Measurements from ENCODE around the gene LRRC8C.
A peak's percentile ranks its signal among the peaks of the same experiment; 100 is the strongest.

The LRRC8C gene

DNA sequence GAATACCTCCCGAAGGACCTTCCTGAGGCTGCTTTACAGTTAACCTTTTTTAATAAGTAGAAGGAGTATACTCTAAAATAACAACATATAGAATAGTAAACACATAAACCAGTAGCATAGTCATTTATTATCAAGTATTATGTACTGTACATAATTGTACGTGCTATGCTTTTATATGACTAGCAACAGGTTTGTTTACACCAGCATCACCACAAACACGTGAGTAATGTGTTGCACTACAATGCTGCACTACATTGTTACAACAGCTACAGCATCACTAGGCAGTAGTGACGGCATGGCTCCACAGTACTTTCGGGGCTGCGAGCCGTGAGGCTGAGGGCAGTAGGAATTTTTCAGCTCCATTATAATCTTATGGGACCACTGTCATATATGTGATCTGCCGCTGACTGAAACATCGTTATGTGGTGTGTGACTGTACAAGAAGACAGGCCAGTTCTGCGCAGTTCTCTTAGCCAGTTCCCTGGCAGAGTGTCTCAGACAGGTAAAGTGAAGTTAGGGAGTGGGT, 105.1 kb downstream of the LRRC8C start:
- H3K23ac ChIP-seq (ENCODE audit: low read length) = no peak overlapping the region
- no peak overlapping the region for H3K9ac ChIP-seq (ENCODE audit: low read length)
- H4K91ac ChIP-seq (ENCODE audit: low read depth, low read length) = no peak overlapping the region
- peaks cover 4% of the 10 kb centered on the region for H3K79me1 ChIP-seq (ENCODE audit: low read length)
- H3K14ac ChIP-seq (ENCODE audit: low read length) = no peak overlapping the region
- no peak overlapping the region for H3K4me2 ChIP-seq (ENCODE audit: low read length)
- no peaks in the 10 kb centered on the region for H3K9me3 ChIP-seq (ENCODE audit: insufficient read depth, low read depth, low read length)
- H3K27ac ChIP-seq (ENCODE audit: low read depth, low read length) = no peak overlapping the region
- no peak overlapping the region for H4K12ac ChIP-seq (ENCODE audit: low read depth, low read length)
- no peak overlapping the region for H4K8ac ChIP-seq (ENCODE audit: low read depth, low read length)
- H2BK12ac ChIP-seq (ENCODE audit: low read length) = no peak overlapping the region
- H3K4me1 ChIP-seq (ENCODE audit: control insufficient read depth in 1 of 2, insufficient read depth in 2 of 2, low read length in 2 of 2) = peaks cover 5 to 11% of the 10 kb centered on the region in 2 experiments
- H3K18ac ChIP-seq (ENCODE audit: low read length) = no peak overlapping the region
- no peak overlapping the region for H3K4ac ChIP-seq (ENCODE audit: low read depth, low read length)
- peak; percentile 79 to 85 for DNase-seq
- WGBS (ENCODE audit: extremely low coverage, insufficient coverage, insufficient read length) = no CpG with 5 or more reads among the region's 10 CpGs
- H3K27me3 ChIP-seq (ENCODE audit: insufficient read depth, low read length) = no peaks in the 10 kb centered on the region
- H2AFZ ChIP-seq (ENCODE audit: insufficient read depth, low read length, poor library complexity) = no peak overlapping the region
- no peaks in the 10 kb centered on the region for H3K36me3 ChIP-seq (ENCODE audit: control insufficient read depth in 1 of 2, insufficient read depth in 2 of 2, low read length in 2 of 2)
- H2BK5ac ChIP-seq (ENCODE audit: low read depth, low read length, poor library complexity) = no peak overlapping the region
- no peak overlapping the region for H2AK5ac ChIP-seq (ENCODE audit: low read length)
- no peak overlapping the region for H3K4me3 ChIP-seq (ENCODE audit: low read depth, low read length)
- no peak overlapping the region for H2BK120ac ChIP-seq (ENCODE audit: insufficient read depth, low read length, poor library complexity)
- H3K79me2 ChIP-seq (ENCODE audit: control insufficient read depth, insufficient read depth, low read length, poor library complexity) = peaks cover 2% of the 10 kb centered on the region

GRCh38 chr1:89739013-89739843, 106.3 kb downstream of the LRRC8C start:
- Histone ChIP-seq H2BK5ac (ENCODE audit: low read depth, low read length, poor library complexity) (no peak overlapping the region), H3K79me2 (ENCODE audit: control insufficient read depth, insufficient read depth, low read length, poor library complexity) (peaks cover 2% of the 10 kb centered on the region), H4K8ac (ENCODE audit: low read depth, low read length) (no peak overlapping the region), H3K18ac (ENCODE audit: low read length) (no peak overlapping the region), H3K9me3 (ENCODE audit: insufficient read depth, low read depth, low read length) (no peaks in the 10 kb centered on the region), H3K36me3 (ENCODE audit: control insufficient read depth in 1 of 2, insufficient read depth in 2 of 2, low read length in 2 of 2) (no peaks in the 10 kb centered on the region), H2AK5ac (ENCODE audit: low read length) (no peak overlapping the region), H4K12ac (ENCODE audit: low read depth, low read length) (no peak overlapping the region), H3K27me3 (ENCODE audit: insufficient read depth, low read length) (no peaks in the 10 kb centered on the region), H3K4me1 (ENCODE audit: control insufficient read depth in 1 of 2, insufficient read depth in 2 of 2, low read length in 2 of 2) (peaks cover 5 to 11% of the 10 kb centered on the region in 2 experiments), H3K23ac (ENCODE audit: low read length) (no peak overlapping the region), H3K14ac (ENCODE audit: low read length) (no peak overlapping the region), H3K79me1 (ENCODE audit: low read length) (peaks cover 4% of the 10 kb centered on the region), H3K4me2 (ENCODE audit: low read length) (no peak overlapping the region), H3K27ac (ENCODE audit: low read depth, low read length) (peak overlapping the region; percentile 21), H2AFZ (ENCODE audit: insufficient read depth, low read length, poor library complexity) (no peak overlapping the region), H3K9ac (ENCODE audit: low read length) (no peak overlapping the region), H2BK120ac (ENCODE audit: insufficient read depth, low read length, poor library complexity) (no peak overlapping the region), H3K4ac (ENCODE audit: low read depth, low read length) (no peak overlapping the region), H3K4me3 (ENCODE audit: low read depth, low read length) (no peak overlapping the region), H2BK12ac (ENCODE audit: low read length) (no peak overlapping the region), H4K91ac (ENCODE audit: low read depth, low read length) (no peak overlapping the region)
- peak; percentile 38 to 50 for DNase-seq
- no CpG with 5 or more reads among the region's 10 CpGs for WGBS (ENCODE audit: extremely low coverage, insufficient coverage, insufficient read length)

GRCh38 chr1:89739844-89740216, 106.9 kb downstream of the LRRC8C start:
- no peaks in the 10 kb centered on the region for H3K27me3 ChIP-seq (ENCODE audit: insufficient read depth, low read length)
- H3K4ac ChIP-seq (ENCODE audit: low read depth, low read length) = no peak overlapping the region
- no peaks in the 10 kb centered on the region for H3K9me3 ChIP-seq (ENCODE audit: insufficient read depth, low read depth, low read length)
- H3K79me2 ChIP-seq (ENCODE audit: control insufficient read depth, insufficient read depth, low read length, poor library complexity) = peaks cover 2% of the 10 kb centered on the region
- H3K9ac ChIP-seq (ENCODE audit: low read length) = no peak overlapping the region
- no peak overlapping the region for H2BK120ac ChIP-seq (ENCODE audit: insufficient read depth, low read length, poor library complexity)
- peaks cover 5 to 11% of the 10 kb centered on the region in 2 experiments for H3K4me1 ChIP-seq (ENCODE audit: control insufficient read depth in 1 of 2, insufficient read depth in 2 of 2, low read length in 2 of 2)
- no peak overlapping the region for H4K8ac ChIP-seq (ENCODE audit: low read depth, low read length)
- H3K14ac ChIP-seq (ENCODE audit: low read length) = no peak overlapping the region
- H2AK5ac ChIP-seq (ENCODE audit: low read length) = no peak overlapping the region
- no peak overlapping the region for H3K23ac ChIP-seq (ENCODE audit: low read length)
- no peak overlapping the region for H2BK5ac ChIP-seq (ENCODE audit: low read depth, low read length, poor library complexity)
- H3K79me1 ChIP-seq (ENCODE audit: low read length) = peaks cover 4% of the 10 kb centered on the region
- H4K12ac ChIP-seq (ENCODE audit: low read depth, low read length) = no peak overlapping the region
- H3K4me3 ChIP-seq (ENCODE audit: low read depth, low read length) = no peak overlapping the region
- peak overlapping the region; percentile 3 for H3K27ac ChIP-seq (ENCODE audit: low read depth, low read length)
- no peaks in the 10 kb centered on the region for H3K36me3 ChIP-seq (ENCODE audit: control insufficient read depth in 1 of 2, insufficient read depth in 2 of 2, low read length in 2 of 2)
- H2AFZ ChIP-seq (ENCODE audit: insufficient read depth, low read length, poor library complexity) = no peak overlapping the region
- peak overlapping the region; percentile 38 for H2BK12ac ChIP-seq (ENCODE audit: low read length)
- H3K18ac ChIP-seq (ENCODE audit: low read length) = no peak overlapping the region
- WGBS (ENCODE audit: extremely low coverage, insufficient coverage, insufficient read length) = no CpG with 5 or more reads among the region's 1 CpG
- H4K91ac ChIP-seq (ENCODE audit: low read depth, low read length) = no peak overlapping the region
- no peak for DNase-seq
- no peak overlapping the region for H3K4me2 ChIP-seq (ENCODE audit: low read length)

DNA sequence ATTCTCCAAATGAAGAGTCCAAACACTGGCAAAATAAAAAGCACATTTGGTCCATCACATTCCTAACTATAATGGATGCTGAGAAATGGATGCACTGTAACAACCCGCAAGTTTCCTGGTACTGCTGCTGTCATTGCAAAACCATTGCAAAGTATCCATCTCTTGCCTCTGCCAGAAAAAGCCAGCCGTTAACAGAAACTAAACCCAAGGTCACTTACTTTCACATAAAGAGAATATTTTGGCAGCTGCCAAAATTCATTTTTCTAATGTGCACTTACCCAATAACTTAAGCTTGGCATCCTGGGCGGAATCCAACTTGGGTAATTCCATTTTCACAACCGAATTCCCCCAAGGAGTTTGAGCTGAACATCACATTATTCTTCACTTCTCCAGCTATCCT, 110.9 kb downstream of the LRRC8C start:
- no peak for DNase-seq
- no peak overlapping the region for H2BK120ac ChIP-seq (ENCODE audit: insufficient read depth, low read length, poor library complexity)
- H3K4ac ChIP-seq (ENCODE audit: low read depth, low read length) = no peak overlapping the region
- H3K79me2 ChIP-seq (ENCODE audit: control insufficient read depth, insufficient read depth, low read length, poor library complexity) = peaks cover 2% of the 10 kb centered on the region
- peaks cover 2% of the 10 kb centered on the region for H3K79me1 ChIP-seq (ENCODE audit: low read length)
- peaks cover 5 to 9% of the 10 kb centered on the region in 2 experiments for H3K4me1 ChIP-seq (ENCODE audit: control insufficient read depth in 1 of 2, insufficient read depth in 2 of 2, low read length in 2 of 2)
- H2BK5ac ChIP-seq (ENCODE audit: low read depth, low read length, poor library complexity) = no peak overlapping the region
- H3K23ac ChIP-seq (ENCODE audit: low read length) = no peak overlapping the region
- H3K18ac ChIP-seq (ENCODE audit: low read length) = no peak overlapping the region
- no peaks in the 10 kb centered on the region for H3K36me3 ChIP-seq (ENCODE audit: control insufficient read depth in 1 of 2, insufficient read depth in 2 of 2, low read length in 2 of 2)
- no peak overlapping the region for H2AK5ac ChIP-seq (ENCODE audit: low read length)
- no peak overlapping the region for H3K4me2 ChIP-seq (ENCODE audit: low read length)
- H4K8ac ChIP-seq (ENCODE audit: low read depth, low read length) = no peak overlapping the region
- H2BK12ac ChIP-seq (ENCODE audit: low read length) = no peak overlapping the region
- H3K9ac ChIP-seq (ENCODE audit: low read length) = no peak overlapping the region
- no peaks in the 10 kb centered on the region for H3K27me3 ChIP-seq (ENCODE audit: insufficient read depth, low read length)
- no peak overlapping the region for H4K12ac ChIP-seq (ENCODE audit: low read depth, low read length)
- no peaks in the 10 kb centered on the region for H3K9me3 ChIP-seq (ENCODE audit: insufficient read depth, low read depth, low read length)
- H3K14ac ChIP-seq (ENCODE audit: low read length) = no peak overlapping the region
- no peak overlapping the region for H3K27ac ChIP-seq (ENCODE audit: low read depth, low read length)
- no peak overlapping the region for H4K91ac ChIP-seq (ENCODE audit: low read depth, low read length)
- no peak overlapping the region for H3K4me3 ChIP-seq (ENCODE audit: low read depth, low read length)
- no CpG with 5 or more reads among the region's 4 CpGs for WGBS (ENCODE audit: extremely low coverage, insufficient coverage, insufficient read length)
- no peak overlapping the region for H2AFZ ChIP-seq (ENCODE audit: insufficient read depth, low read length, poor library complexity)
